HUDEP-2 (cell line): ENCODE measurements around the gene CRACDL.

Source experiments
- DNase-seq, 76 experiments: peaks; one replicate each; lab custom pipeline; 2025; ENCODE audit not compliant: unreplicated experiment in 76 of 76; lab: John Stamatoyannopoulos, UW

The CRACDL gene

DNA sequence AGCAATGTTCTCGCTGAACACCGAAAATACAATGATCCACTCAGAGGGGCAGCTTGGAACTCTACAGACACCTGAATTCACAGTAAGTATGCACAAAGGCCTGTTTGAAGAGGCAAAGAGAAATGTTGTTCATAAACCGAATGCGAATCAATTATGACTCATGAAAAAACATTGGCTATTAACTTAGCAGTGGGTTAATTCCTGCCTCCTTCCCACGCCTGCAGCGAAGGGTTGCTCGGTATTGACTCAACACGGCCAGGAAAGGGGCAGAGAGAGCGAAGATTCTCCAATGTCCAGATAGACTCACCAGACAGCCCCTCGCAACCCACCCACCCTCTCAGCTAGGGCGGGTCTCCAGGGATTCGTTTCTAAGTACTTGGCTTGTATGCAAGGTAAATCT lies 9.4 kb downstream of the CRACDL start:
- no peak for DNase-seq

DNA sequence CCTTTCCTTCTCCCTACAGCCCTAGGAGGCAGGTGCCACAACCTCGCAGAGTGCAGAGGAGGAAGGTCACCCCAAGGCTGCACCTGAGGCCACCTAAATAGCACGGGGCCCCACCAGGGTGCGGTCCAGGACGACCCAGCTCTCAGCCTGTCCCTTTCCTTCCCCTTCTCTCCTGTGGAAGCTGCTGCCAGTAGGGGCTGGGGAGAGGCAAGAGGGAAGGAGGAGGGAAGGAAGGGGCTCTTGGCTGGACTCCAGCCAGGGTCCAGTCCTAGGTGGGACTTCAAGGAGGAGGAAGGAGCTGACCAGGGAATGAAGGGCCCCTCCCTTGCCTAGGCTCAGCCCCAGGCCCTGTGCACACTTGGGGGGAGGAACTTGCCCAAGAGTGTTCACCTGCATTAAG lies 11.1 kb downstream of the CRACDL start:
- no peak for DNase-seq

DNA sequence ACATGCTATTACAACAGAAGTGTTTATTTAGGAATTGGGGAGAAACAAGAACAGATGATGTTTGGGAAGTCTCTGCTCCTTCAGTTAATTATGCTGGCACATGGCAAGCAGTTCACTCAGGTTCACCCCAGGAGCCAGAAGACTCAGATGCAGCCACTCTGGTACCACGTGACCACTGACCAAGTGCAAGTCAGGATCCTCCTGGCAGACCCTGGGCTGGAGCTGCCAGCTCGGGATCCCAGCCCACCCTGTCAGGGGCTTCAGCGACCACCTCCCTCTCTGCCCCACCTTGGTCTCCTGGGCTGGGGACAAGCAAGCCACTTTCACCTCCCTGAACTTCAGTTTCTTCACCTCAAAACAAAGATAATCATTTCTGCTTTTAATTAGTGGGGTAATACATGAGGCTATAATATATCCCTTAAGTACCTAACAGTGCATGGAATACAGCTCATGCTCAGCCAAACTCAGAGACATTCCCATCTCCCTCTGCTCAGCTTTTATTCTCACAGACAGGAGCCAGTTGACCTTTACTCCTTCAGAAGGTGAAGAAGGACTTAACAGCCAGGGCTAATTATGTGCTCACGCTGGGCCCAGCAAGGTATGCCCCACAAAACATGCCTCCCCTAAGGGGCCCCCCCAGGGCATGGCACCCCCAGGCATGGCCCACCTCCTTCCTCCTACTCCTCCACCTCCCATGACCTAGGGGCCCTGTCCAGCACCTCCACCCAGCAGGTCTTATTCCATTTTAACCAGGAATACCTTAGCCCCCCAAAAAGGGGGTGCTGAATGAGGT lies 11.8 kb downstream of the CRACDL start:
- DNase-seq, result no peak

DNA sequence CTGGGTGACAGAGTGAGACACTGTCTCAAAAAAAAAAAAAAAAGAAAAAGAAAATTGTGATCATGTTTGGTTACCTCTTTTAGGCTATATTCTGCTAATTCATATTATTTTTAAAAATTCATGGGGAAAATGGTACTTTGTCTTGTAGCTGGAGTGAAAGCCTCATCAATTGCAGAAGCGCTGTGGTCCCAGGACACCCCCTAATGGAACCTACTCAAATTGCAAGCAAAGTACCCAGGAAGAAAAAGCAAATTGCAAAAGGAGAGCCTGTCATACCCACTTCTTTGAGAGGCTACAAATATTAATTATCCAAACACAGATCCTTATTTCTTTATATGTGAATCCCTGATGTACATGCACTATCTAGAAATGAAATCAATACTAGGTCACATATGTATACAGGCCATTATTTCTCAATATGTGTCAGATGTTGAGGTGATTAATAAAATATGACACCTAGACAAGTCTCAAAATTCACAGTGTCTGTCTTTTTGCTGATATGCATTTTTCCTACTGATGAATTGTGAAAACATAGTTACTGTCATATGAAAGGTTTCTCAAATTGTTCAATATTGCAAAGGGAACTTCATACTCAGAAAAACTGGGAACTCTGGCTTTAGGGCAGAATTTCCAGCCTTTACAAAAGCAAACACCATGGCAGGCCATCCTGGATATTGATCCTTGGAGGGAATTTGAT lies 12.6 kb downstream of the CRACDL start:
- DNase-seq, result no peak

DNA sequence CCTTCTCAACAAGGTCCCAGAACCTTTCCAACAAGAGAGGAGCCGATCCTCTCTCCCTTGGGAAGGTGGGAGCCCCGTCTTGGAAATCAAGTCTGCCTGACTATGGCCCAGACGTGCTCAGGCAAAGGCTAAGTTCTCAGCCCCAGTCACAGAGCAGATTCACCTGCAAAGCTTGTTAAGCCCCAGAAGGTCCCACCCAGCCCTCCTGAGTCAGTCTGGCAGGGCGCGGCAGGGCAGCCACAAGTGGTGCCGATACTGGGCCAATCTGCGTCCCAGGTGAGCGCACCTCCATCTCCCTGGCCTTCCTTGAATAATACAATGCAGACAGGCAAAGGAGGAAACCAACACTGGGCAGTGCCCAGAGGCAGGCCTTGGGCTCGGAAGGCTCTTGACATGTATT lies 15.0 kb downstream of the CRACDL start:
- DNase-seq, result no peak

DNA sequence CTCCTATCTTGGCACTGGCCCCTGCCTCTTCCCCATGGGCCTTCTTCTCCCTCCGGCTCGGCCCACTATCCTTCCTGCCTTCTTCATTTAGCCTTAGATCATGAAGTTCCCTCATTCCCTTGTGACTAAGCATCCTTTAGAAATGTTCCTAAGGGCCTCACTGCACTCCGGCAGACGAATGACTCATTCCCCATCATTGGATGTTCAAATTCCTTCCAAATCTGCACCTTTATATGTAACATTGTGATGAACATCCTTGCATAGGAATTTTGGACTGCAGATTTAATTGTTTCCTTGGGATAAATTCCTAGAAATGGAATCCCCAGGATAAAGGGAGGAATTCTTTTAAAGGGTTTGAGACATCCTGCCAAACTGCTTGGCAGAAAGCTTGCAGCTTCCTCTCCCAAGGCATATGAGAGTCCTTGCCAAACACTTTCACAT lies 19.0 kb downstream of the CRACDL start:
- DNase-seq, result no peak

DNA sequence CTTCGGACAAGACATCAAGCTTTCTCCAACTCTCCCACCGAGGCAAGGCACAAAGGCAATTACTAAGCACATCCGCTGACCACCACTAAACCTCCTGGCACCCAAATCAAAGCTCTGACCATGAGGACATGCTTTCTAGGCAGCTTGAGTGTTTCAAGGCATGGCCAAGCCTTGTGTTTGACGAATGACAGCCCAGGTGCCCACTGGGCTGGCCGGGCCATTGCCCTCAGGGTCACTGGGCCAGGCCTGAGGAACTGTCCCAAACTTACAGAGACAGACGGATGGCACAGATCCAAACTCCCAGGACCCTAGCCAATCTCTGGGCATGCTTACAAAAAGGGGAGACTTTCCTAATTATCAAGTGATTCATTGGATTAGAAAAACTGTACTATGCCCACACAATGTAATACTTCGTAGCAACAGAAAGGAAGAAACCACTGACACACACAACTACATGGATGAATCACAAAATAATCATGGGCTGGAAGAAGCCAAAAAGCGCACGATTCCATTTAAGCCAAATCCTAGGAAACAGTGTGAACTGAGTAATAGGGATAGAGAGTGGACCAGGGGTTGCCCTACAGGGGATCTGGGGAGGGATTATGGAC lies 20.2 kb downstream of the CRACDL start:
- DNase-seq, result no peak

DNA sequence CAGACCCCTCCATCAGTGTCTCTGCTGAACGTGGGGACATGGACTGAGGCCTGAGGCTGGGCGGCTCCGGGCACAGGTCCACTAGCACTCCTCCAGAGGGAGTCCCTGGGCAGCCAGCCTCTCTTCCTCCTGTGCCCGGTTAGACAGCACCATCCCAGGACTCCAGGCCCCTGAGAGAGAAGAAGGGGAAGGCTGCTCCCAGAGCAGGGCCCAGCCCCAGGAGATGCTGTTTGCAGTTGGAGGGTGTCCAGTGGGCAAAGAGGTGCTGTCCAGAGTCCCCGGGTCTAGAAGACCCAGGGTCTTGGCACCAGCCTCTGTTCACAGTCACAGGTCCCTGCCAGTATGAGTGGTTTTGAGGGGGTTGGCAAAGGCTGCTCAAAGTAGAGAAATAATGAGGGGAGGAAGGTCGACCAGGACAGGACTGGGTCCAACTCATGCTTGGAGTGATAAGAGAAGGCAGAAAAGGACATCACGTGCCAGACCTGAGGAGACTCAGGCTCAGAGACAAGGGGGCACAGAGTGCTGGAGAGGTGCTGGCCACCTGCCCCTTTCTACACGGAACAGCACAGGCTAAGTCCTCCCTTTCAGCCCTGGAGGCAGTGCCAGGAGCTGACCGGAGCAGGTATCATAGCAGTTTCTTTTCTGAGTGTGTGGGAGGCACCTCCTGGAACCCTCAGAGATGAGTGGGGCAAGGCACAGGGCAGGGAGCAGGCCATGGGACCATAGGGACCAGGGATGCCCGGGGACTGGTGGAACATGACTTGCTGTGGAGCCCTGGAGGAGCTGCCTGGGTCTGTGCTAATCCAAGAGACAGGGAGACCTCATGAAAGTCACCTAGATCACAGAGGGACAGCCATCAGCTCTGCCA lies 21.1 kb downstream of the CRACDL start:
- no peak for DNase-seq

DNA sequence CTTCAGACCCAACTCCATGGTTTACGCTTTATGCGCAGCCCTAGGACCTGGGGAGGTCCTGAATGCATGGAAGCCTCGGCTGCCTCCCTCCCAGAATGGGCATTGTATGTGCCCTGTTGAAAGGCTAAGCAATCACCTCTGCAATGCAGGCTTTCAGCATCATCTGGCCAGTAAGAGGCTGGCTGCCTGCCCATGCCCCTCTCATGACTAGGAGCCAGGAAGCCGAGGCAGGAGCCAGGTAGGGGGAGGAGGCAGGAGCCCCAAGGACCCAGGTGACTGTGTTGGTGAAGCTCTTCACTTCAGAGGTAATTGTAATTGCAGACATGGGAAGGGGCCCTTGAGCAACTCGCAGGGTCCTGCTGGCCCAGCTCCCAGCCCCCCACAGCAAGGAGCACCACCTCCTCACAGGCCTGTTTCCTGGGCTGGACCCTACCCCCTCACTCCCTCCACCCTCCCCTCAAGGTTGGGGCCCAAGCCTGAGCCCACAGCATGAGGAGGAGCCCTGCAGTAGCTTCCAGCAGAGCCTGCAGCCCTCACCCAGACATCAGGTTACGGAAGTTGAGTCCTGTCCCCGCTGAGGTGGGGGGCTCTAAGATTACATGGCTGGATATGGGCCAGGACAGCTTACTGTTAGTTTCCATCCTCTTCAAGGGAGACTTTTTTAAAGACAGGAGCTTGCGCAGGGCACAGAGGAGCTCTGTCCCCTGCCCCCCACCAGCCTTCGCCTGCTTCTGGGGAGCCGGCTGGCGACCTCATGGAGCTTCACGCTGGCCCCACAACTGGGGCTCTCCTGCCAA lies 21.9 kb downstream of the CRACDL start:
- no peak for DNase-seq

DNA sequence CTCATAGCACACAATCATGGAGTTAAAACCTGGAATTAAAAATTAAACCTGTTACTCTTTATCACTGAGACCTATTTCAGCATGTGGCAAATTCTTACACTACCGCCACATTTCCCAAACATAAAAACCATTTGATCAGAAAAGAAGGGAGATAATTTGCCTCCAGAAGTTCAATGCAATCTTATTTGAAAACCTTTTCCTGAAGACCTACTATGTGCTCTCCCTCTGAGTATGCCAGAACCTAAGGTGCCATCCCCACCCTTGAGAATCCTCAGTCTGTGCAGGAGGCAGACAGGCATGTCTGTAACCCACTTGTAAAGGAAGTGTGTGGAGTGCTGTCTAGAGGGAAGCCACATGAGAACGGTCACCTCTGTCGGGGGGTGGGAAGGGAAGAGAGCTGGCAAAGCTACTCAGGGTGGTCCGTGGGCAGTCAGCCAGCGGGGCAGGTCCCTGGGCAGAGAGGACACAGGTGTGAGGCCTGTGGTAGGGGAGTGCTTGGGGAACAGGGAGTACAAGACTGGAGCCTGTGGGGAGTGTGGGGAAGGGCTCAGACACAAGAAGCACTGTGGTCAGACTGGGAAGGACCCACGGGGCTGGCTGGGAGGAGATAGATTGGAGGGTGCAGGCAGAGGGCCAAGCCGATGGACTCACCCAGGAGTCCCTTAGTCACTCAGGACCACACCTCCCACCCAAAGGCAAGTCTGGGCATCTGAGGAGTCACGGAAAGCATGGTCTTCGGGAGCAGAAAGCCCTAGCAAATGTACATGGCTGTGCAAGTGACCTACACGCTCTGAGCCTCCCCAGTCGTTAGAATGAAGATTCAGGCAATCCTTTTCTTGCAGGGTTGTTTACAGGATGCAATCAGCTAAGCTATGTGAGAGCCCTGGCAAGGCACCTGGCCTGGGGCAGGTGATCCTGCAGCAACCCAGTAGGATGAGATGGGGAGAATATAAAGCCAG lies 22.8 kb downstream of the CRACDL start:
- peak in 2 of 76 experiments; percentile 2 to 12 for DNase-seq

DNA sequence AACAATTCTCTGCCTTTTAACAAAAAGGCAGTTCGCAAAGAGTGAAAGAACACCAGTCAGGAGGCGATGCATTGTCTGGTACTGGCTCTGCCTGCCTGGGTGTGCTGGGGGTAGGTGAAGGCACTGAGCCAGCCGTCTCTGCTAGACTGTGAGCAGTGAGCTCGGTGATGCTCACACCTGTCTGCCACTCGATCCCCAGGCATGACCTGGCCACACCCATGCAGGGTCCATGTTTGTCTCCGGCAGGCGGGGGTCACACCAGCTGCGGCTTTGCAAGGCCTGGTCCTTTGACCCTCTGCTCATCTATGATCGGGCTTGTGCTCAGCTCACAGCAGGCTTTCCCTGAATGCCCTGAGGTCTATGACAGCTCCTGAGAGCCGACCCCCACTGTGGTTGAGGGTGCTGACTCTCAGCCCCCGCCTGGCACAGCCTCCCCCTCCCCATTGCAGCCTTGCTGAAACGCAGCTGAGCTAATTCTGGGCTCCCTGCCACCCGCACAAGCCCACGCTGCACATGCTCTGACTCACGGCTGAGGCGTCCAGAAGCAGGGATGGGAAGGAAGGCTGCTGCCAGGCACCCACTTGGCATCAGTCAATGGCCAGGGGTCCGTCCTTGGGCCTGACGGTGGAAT lies 23.7 kb downstream of the CRACDL start:
- DNase-seq, result no peak

DNA sequence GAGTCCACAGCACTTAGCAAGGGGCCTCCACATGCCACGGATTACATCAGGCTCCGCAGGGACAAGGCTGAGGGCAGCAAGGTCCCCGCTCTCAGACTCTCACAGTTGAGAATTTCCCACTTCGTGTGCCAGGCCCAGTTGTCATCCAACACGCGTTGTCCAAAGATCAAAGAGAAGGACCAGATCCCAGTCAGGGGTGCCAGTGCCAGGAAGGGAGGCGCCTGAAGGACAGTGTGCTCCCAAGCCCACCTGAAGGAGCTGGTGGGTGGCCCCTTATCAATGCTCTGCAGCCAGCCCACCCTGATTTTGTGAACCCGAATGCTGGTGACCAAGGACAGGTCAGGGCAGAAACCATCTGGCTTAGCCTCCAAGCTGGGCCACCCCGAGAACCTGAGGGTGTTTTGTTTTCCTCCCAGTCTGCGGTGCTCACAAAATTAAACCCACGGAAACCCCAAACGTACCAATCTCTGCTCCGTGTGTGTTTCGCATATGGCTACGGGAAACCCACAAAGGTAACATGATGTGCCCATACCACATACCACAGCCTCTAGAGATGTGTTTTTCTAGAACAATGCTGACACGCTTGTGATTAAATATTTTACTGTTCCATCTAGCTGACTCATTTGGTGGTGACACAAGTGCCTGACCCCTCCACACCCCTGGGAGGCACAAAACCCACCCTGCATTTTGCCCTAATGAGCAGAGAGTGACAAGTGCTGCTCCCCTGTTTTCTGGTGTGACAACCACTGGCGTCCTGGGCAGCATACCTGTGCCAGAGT lies 24.5 kb downstream of the CRACDL start:
- DNase-seq, result no peak

DNA sequence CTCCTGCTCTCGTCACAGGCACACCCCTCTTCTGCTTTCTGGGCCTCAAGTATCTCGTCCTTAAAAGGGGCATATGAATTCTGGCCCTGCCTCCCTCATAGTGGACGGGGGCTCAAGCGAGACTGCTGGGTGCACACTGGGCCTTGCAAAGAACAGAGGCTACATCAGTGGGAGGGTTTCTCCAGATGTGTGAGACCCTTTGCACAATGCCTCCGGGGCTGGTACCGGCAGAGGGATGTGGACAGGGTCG lies 25.0 kb downstream of the CRACDL start:
- no peak for DNase-seq

DNA sequence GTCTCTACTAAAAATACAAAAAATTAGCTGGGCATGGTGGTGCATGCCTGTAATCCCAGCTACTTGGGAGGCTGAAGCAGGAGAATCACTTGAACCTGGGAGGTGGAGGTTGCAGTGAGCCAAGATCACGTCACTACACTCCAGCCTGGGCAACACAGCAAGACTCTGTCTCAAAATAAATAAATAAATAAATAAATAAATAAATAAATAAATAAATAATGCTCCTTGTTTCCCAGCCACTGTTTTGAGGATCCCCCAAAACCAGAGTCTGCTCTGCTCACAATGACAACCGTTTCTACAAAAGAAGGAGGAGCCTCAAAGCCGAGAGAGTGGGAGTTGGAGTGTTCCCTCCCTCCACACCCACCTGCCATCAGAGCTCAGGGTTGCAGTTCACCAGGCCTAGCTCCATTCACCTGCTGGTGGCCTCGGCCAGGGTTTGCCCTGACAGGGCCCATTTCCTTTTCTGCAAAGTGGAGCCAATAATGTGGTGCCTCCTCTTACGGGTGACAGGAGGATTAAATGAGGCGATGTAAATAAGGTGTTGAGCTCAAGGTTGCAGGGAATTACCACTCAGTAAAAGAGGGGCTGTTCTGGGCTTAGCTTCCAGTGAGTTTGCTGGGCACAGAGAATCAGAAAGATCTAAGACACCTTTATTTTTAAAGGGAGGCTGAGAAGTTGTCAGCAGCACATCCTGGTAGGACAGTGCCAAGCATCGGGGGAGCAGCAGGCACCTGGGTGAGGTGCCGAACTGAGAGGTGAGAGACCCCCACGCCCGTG lies 25.5 kb downstream of the CRACDL start:
- peak in 8 of 76 experiments; percentile 10 to 77 (median 39) for DNase-seq

DNA sequence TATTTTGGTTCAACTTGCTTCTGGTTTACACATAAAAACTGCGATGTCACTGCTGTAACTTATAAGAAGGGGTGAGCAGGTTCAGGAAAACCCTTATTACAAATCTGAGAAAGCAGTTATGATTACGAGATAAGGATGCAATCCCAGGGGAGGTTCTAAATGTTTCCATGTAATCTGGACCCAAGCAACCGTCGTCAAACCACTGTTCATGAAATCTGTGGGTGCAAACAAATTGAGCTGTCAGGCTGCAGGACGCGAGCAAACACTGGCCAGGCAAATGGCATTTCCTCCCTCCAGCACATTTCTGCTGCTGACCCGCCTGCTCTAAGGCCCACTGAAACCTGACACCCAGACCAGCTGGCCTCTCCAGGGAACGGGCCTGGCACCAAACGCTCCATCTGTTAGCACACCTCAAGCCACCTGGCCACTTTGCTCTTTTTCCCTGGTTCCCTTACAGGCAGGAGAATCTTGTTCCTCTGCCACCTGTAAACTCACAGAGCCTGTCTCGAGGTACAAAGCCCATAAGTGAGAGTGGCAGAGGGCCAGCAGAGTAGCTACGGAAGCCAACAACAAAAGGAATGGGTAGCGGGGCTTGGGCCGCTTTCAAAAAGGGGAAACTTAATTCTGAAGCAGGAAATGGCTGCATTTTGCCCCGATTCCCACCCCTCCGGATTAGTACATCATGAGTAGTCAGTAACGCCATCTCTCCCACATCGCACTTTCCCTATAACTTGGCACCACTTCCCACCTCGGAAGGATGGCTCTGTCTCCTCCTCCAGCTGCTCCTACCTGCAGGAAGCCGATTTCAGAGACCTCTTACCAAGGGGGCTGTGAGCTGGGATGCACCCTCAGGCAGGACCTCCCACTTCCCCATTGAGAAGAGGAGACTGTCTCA lies 26.5 kb downstream of the CRACDL start:
- no peak for DNase-seq

DNA sequence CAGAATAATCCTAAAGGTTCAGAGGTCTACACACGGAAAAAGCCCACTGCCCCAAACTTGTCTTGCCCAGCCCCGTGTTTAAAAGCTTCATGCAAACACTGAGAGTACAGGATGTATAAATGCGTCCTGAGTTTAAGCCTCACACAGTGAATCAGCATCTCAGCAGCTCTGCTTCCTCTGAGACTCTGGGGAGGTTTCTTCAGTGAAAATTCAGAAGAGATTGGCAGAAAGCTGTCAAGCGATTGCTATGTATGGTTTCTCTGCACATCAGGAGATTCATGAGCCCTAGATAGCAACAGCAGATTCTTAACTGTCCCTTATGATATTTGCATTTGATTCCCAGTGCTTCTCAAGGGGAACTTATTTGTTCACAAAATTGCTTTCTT lies 27.1 kb downstream of the CRACDL start:
- DNase-seq, result no peak
